WTC11 (cell line): ENCODE measurements around the gene COL1A1. TPM values are rescaled to one million over a fixed set of nuclear protein-coding genes. Genes with fewer than 3 reads are reported as not detected.
A peak's percentile ranks its signal among the peaks of the same experiment; 100 is the strongest.

ENCODE experiments used
- ARID4B ChIP-seq: sonication (generic); formaldehyde crosslinking; IDR thresholded peaks from 2 replicates; pipeline ENCODE4 v1.8.0; 2023; ENCODE audit warnings: missing genetic modification reagents, mild to moderate bottlenecking, borderline replicate concordance
- ATF1 ChIP-seq: sonication (generic); formaldehyde crosslinking; IDR thresholded peaks from 2 replicates; pipeline ENCODE4 v1.8.1; 2023; ENCODE audit warnings: mild to moderate bottlenecking, moderate library complexity, missing genetic modification reagents
- ESRRA ChIP-seq: sonication (generic); formaldehyde crosslinking; IDR thresholded peaks from 2 replicates; pipeline ENCODE4 v1.8.1; 2022; ENCODE audit warnings: mild to moderate bottlenecking, missing genetic modification reagents, borderline replicate concordance
- HMGXB4 ChIP-seq: sonication (generic); formaldehyde crosslinking; IDR thresholded peaks from 2 replicates; pipeline ENCODE4 v1.8.1; 2023; ENCODE audit warnings: mild to moderate bottlenecking, moderate library complexity, missing genetic modification reagents
- JUN ChIP-seq: sonication (generic); formaldehyde crosslinking; IDR thresholded peaks from 2 replicates; pipeline ENCODE4 v1.8.0; 2023; ENCODE audit warnings: mild to moderate bottlenecking, missing genetic modification reagents
- MAX ChIP-seq: sonication (generic); formaldehyde crosslinking; IDR thresholded peaks from 2 replicates; pipeline ENCODE4 v1.8.0; 2022; ENCODE audit warnings: mild to moderate bottlenecking, missing genetic modification reagents
- MXD4 ChIP-seq: fragments of 250-450 bp; sonication (Bioruptor Pico); IDR thresholded peaks from 2 replicates; pipeline ENCODE4 v1.8.0; 2021; ENCODE audit warnings: mild to moderate bottlenecking, moderate library complexity, borderline replicate concordance
- NFATC4 ChIP-seq: fragments of 250-450 bp; sonication (Bioruptor Pico); IDR thresholded peaks from 2 replicates; pipeline ENCODE4 v1.9.0; 2021; ENCODE audit warnings: mild to moderate bottlenecking
- RORB ChIP-seq: fragments of 250-450 bp; sonication (Bioruptor Pico); IDR thresholded peaks from 2 replicates; pipeline ENCODE4 v1.9.0; 2021; ENCODE audit warnings: mild to moderate bottlenecking
- TEAD4 ChIP-seq: sonication (generic); formaldehyde crosslinking; IDR thresholded peaks from 2 replicates; pipeline ENCODE4 v1.8.0; 2022; ENCODE audit warnings: mild to moderate bottlenecking, missing genetic modification reagents
- TP53 ChIP-seq: sonication (generic); formaldehyde crosslinking; IDR thresholded peaks from 2 replicates; pipeline ENCODE4 v1.8.1; 2023; ENCODE audit warnings: mild to moderate bottlenecking, missing genetic modification reagents
- USF1 ChIP-seq: sonication (generic); formaldehyde crosslinking; IDR thresholded peaks from 2 replicates; pipeline ENCODE4 v1.8.0; 2022; ENCODE audit warnings: mild to moderate bottlenecking, missing genetic modification reagents
- ZNF232 ChIP-seq: sonication (generic); formaldehyde crosslinking; IDR thresholded peaks from 2 replicates; pipeline ENCODE4 v1.8.0; 2022; ENCODE audit warnings: mild to moderate bottlenecking, missing genetic modification reagents
- ZNF317 ChIP-seq: sonication (generic); formaldehyde crosslinking; IDR thresholded peaks from 2 replicates; pipeline ENCODE4 v1.8.1; 2023; ENCODE audit warnings: low read depth, mild to moderate bottlenecking, moderate library complexity, missing genetic modification reagents, borderline replicate concordance
- ZNF416 ChIP-seq: fragments of 250-450 bp; sonication (Bioruptor Pico); IDR thresholded peaks from 2 replicates; pipeline ENCODE4 v1.9.0; 2021; ENCODE audit warnings: mild to moderate bottlenecking, inconsistent platforms
- total RNA-seq: library from RNA; stranded (reverse); gene quantifications from 3 replicates; pipeline ENCODE4 v1.2.3, GENCODE V29; 2021
- TF ChIP-seq, protein P1 (sequence below): sonication (generic); formaldehyde crosslinking; IDR thresholded peaks from 2 replicates; pipeline ENCODE4 v1.8.0; 2023; ENCODE audit warnings: missing genetic modification reagents
- TF ChIP-seq, protein P2 (sequence below): sonication (generic); formaldehyde crosslinking; IDR thresholded peaks from 2 replicates; pipeline ENCODE4 v1.8.1; 2022; ENCODE audit warnings: low read depth, missing genetic modification reagents, borderline replicate concordance
- TF ChIP-seq, protein P3 (sequence below): sonication (generic); formaldehyde crosslinking; IDR thresholded peaks from 2 replicates; pipeline ENCODE4 v1.8.1; 2023; ENCODE audit warnings: mild to moderate bottlenecking, missing genetic modification reagents, moderate library complexity
- TF ChIP-seq, protein P4 (sequence below): sonication (generic); formaldehyde crosslinking; IDR thresholded peaks from 2 replicates; pipeline ENCODE4 v1.8.0; 2022; ENCODE audit warnings: mild to moderate bottlenecking, missing genetic modification reagents
- TF ChIP-seq, protein P5 (sequence below): sonication (generic); formaldehyde crosslinking; IDR thresholded peaks from 2 replicates; pipeline ENCODE4 v1.8.0; 2022; ENCODE audit warnings: mild to moderate bottlenecking, missing genetic modification reagents
- TF ChIP-seq, protein P6 (sequence below): sonication (generic); formaldehyde crosslinking; IDR thresholded peaks from 2 replicates; pipeline ENCODE4 v1.8.1; 2023; ENCODE audit warnings: mild to moderate bottlenecking, missing genetic modification reagents

Gene COL1A1
- total RNA-seq, 1 experiment from 2014 or later, result 52.1 TPM

- TF ChIP-seq, protein P1, sequence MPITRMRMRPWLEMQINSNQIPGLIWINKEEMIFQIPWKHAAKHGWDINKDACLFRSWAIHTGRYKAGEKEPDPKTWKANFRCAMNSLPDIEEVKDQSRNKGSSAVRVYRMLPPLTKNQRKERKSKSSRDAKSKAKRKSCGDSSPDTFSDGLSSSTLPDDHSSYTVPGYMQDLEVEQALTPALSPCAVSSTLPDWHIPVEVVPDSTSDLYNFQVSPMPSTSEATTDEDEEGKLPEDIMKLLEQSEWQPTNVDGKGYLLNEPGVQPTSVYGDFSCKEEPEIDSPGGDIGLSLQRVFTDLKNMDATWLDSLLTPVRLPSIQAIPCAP (CRISPR knock-in tag), result no peak
- TF ChIP-seq TEAD4 (CRISPR knock-in tag) (no peak), MXD4 (CRISPR knock-in tag) (no peak), ZNF317 (no peak), RORB (CRISPR knock-in tag) (no peak), JUN (no peak), ZNF232 (no peak), NFATC4 (CRISPR knock-in tag) (no peak), ARID4B (CRISPR knock-in tag) (no peak), HMGXB4 (peak; percentile 47), ATF1 (CRISPR knock-in tag) (0 out of 2 replicates have a peak, but pooled peaks have one; percentile 51), ZNF416 (CRISPR knock-in tag) (no peak), TP53 (CRISPR knock-in tag) (no peak; the same call in 1 of the 2 replicates), ESRRA (no peak), USF1 (no peak), MAX (no peak)
- TF ChIP-seq, protein P2, sequence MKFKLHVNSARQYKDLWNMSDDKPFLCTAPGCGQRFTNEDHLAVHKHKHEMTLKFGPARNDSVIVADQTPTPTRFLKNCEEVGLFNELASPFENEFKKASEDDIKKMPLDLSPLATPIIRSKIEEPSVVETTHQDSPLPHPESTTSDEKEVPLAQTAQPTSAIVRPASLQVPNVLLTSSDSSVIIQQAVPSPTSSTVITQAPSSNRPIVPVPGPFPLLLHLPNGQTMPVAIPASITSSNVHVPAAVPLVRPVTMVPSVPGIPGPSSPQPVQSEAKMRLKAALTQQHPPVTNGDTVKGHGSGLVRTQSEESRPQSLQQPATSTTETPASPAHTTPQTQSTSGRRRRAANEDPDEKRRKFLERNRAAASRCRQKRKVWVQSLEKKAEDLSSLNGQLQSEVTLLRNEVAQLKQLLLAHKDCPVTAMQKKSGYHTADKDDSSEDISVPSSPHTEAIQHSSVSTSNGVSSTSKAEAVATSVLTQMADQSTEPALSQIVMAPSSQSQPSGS, result no peak
- TF ChIP-seq, protein P3, sequence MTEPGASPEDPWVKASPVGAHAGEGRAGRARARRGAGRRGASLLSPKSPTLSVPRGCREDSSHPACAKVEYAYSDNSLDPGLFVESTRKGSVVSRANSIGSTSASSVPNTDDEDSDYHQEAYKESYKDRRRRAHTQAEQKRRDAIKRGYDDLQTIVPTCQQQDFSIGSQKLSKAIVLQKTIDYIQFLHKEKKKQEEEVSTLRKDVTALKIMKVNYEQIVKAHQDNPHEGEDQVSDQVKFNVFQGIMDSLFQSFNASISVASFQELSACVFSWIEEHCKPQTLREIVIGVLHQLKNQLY (CRISPR knock-in tag), result no peak
- TF ChIP-seq, protein P4, sequence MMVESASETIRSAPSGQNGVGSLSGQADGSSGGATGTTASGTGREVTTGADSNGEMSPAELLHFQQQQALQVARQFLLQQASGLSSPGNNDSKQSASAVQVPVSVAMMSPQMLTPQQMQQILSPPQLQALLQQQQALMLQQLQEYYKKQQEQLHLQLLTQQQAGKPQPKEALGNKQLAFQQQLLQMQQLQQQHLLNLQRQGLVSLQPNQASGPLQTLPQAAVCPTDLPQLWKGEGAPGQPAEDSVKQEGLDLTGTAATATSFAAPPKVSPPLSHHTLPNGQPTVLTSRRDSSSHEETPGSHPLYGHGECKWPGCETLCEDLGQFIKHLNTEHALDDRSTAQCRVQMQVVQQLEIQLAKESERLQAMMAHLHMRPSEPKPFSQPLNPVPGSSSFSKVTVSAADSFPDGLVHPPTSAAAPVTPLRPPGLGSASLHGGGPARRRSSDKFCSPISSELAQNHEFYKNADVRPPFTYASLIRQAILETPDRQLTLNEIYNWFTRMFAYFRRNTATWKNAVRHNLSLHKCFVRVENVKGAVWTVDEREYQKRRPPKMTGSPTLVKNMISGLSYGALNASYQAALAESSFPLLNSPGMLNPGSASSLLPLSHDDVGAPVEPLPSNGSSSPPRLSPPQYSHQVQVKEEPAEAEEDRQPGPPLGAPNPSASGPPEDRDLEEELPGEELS, result peak; percentile 81
- TF ChIP-seq, protein P5, sequence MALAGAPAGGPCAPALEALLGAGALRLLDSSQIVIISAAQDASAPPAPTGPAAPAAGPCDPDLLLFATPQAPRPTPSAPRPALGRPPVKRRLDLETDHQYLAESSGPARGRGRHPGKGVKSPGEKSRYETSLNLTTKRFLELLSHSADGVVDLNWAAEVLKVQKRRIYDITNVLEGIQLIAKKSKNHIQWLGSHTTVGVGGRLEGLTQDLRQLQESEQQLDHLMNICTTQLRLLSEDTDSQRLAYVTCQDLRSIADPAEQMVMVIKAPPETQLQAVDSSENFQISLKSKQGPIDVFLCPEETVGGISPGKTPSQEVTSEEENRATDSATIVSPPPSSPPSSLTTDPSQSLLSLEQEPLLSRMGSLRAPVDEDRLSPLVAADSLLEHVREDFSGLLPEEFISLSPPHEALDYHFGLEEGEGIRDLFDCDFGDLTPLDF (CRISPR knock-in tag), result no peak
- TF ChIP-seq, protein P6, sequence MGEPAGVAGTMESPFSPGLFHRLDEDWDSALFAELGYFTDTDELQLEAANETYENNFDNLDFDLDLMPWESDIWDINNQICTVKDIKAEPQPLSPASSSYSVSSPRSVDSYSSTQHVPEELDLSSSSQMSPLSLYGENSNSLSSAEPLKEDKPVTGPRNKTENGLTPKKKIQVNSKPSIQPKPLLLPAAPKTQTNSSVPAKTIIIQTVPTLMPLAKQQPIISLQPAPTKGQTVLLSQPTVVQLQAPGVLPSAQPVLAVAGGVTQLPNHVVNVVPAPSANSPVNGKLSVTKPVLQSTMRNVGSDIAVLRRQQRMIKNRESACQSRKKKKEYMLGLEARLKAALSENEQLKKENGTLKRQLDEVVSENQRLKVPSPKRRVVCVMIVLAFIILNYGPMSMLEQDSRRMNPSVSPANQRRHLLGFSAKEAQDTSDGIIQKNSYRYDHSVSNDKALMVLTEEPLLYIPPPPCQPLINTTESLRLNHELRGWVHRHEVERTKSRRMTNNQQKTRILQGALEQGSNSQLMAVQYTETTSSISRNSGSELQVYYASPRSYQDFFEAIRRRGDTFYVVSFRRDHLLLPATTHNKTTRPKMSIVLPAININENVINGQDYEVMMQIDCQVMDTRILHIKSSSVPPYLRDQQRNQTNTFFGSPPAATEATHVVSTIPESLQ (CRISPR knock-in tag), result no peak
These were observed 51.7 kb downstream of the COL1A1 start (continued) for GRCh38 chr17:50149417-50150353.
